GM11168 (cell line): ENCODE results near the gene RHBDD1.
"Not testable (repeated sequence)": the region's sequence is repeated elsewhere in the genome, so short reads cannot be mapped to it uniquely, and the experiment has no call there.

ENCODE experiments used
- in situ Hi-C: fragments of 300-500 bp; cut with MboI; formaldehyde crosslinking; loops from one replicate; pipeline ENCODE4 v1.12.0; 2022; ENCODE audit warnings: low sequenced_read_pairs; ENCODE audit not compliant: unreplicated experiment

Gene RHBDD1

GRCh38 chr2:226838722-226839121 is 2.9 kb downstream of the RHBDD1 start:
- in situ Hi-C loops = loop anchor here (10.0 kb wide), 1 partner anchor 136 kb away; no protein-coding TSS in a partner anchor

GRCh38 chr2:226839161-226839560 is 3.3 kb downstream of the RHBDD1 start:
- in situ Hi-C loops = loop anchor here (10.0 kb wide), 1 partner anchor 136 kb away; no protein-coding TSS in a partner anchor

GRCh38 chr2:226839951-226840350 is 4.1 kb downstream of the RHBDD1 start:
- in situ Hi-C loops = loop anchor here (10.0 kb wide), 1 partner anchor 135 kb away; no protein-coding TSS in a partner anchor

GRCh38 chr2:226843001-226843400 is 7.1 kb downstream of the RHBDD1 start:
- in situ Hi-C loops = not testable (repeated sequence)

GRCh38 chr2:226845386-226846116 is 9.7 kb downstream of the RHBDD1 start:
- in situ Hi-C loops = no loop called here

DNA sequence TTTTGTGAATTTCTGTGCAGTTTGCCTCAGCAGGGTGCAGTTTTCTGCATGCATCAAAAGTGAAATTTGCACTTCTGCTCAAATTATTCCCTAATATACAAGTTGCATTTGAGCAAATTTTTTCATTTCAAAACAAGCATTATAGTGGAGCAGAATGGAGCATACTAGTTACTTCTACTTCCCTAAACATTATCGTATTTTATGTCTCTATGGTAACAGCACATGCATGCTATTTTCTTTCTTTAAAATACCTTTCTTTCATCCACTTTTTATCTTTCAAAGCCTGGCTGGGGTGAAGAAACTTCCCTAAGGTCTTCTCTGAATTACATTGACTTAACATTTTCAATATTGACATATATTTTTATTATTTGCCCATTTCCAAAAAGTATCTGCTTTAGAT is 11.2 kb downstream of the RHBDD1 start:
- in situ Hi-C loops = no loop called here

- in situ Hi-C loops = no loop called here
These were observed 11.7 kb downstream of the RHBDD1 start for GRCh38 chr2:226847511-226847910.

- in situ Hi-C loops = no loop called here
These were observed 13.5 kb downstream of the RHBDD1 start for GRCh38 chr2:226849349-226849748.

DNA sequence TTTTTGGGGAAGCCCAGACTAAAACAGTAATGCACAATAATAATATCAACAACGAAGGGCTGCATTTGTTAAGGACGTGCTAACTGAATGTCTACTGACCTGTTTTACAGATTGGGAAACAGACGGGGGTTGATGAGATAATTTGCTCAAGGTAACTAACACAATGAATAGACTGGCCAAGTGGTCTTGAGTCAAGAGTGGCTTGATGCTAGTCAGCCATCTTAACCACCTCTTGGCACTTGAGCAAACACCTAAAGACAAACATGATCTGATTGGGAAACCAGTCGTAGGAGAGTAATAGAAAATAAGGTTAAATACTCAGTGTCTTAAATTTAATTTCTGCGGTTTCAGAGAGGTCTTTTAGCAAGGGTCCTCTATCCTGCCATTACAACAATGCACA is 14.2 kb downstream of the RHBDD1 start:
- in situ Hi-C loops = no loop called here

DNA sequence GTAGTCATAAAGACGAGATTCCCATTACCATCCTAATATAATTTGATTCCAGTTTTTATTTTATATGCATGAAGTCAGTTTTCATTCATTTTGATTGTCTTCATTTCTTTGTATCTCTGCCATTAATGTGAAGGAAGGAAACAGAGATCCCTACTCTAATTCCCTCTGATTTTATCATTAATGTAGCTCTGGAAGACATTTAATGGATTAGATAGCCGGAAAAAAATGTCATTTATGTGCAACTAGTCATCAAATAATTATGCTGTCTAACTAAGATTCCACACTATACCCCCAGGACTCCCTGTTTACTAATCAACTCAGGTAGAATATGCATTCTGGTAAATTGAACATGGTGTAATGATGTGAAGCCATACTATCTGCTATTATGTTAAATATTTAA is 19.9 kb downstream of the RHBDD1 start:
- in situ Hi-C loops = no loop called here

GRCh38 chr2:226860087-226860486 is 24.2 kb downstream of the RHBDD1 start:
- in situ Hi-C loops = no loop called here

GRCh38 chr2:226862623-226863022 is 26.8 kb downstream of the RHBDD1 start:
- in situ Hi-C loops = no loop called here

DNA sequence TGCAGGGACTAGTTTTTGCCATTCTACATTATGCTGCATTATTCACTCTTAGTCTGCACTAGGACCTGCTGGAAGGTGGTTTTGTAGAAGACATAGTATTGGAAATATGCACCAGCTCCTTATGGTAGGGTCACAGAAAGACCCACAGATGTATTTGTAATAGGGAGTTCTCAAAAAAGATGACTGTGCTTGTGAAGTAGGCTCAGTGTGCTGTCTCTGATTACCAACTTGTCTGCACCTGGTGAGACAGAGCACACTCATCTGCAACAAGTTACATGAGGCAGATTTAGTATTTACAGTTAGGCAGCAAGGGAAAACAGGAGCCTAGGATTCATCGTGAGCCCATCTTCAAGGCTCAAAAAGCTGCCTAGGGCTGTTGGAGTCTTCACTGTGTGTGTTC is 29.4 kb downstream of the RHBDD1 start:
- in situ Hi-C loops = no loop called here

DNA sequence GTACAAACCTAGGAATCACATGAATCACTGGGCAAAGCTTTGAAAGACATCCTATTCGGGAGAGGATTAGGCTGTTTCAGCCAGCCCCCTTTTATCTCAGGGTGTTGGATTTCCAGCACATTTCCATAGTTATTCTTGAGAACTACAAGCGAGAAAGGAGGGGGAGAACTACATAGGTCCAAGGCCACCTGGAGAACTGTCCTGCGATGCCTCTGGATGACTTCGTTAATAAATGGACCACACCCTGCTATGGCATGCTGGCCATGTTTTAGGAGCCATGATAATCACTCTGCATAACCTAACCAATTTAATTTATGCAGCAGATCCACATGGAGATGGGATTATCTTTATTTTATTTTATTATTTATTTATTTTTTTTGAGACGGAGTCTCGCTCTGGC is 29.9 kb downstream of the RHBDD1 start:
- in situ Hi-C loops = no loop called here

DNA sequence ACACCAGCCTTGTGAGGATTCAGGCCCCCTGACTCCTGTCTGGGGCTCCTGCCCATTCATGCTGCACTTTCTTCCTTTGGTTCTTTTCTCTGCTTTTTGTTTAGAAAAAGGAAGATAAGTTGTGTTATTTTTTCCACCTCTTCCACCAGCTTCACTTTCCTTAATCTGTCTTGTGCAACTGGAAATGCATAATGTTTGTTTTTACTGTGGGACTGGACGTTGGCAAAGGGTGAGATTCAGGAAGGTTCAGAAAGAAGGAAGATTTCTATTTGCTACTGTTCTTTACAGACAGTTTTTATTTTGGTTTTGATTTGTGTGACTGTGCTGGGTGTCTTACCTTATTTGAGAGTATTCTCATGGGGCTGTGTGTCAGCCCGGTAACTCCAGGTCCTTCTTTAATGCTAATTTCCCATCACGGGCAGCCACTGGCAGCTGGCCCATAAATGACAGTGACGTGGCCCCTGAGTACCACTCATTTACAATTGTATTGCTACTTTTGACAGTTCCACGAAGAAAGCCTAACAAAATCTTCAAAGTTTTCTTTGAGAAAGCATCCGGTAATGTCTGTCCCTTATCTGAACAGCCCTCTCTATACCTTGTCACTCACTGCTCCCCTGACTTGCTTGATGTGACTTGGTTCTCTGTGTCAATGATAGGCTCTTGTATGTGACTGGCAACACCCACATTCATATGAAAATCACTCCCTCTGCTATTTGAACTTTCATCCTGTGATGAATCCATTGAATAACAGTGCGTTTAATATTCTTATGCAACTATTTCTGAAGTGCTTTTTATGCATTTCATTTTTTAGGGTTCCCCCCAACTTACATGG is 32.7 kb downstream of the RHBDD1 start:
- in situ Hi-C loops = no loop called here

DNA sequence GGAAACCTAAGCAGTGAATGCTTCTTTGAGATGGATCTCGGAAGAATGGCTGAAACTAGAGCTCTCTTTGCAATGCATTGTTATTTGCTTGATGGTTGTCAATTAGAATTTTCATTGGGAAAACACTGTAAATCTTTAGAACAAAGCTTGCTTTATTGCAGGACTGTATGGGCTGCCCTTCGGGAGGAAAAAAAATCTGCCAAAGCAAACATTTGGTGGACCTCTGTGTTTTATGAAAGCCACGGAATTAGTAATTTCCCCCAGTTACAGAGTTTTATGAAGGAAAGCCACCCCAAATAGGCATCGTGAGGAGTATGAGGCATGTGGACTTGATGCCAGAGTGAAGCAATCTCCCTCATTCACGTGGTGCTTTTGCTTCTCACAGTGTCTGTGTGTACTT is 33.5 kb downstream of the RHBDD1 start:
- in situ Hi-C loops = no loop called here

DNA sequence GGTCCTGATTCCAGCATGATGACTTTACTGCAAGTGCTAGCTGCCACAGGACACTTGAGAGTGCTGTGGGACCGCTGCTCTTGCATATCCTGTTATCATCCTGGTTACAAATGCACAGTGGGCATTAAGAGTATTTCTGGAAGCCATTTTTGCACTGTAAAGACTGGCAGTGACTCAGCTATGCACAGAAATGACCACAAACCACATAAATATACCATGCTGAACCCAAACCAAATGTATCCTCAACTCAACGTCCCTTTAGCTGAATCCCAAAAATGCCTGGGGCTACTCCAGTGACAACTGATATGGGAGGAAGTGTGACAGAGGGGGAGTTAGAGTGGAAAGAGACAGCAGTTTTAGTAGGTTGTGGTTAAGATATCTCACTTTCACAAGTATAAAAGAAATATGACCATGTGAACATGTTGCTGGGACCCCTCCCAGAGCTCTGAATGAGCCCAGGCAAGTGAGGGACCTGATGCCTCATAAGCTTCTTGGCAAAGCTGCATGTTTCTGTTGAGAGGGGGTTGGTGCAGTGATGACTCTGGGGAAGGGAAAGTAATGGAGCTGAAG is 37.3 kb downstream of the RHBDD1 start:
- in situ Hi-C loops = no loop called here

DNA sequence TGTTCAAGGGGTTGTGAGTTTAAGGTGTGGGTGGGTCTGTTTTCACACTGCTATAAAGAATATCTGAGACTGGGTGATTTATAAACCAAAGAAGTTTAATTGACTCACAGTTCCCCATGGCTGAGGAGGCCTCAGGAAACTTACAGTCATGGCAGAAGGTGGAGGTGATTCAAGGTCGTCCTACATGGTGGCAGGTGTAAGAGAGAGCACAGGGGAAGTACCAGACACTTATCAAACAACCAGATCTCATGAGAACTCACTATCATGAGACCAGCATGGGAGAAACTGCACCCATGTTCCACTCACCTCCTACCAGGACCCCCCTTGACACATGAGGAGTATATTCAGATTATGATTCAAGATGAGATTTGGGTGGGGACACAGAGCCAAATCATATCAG is 38.0 kb downstream of the RHBDD1 start:
- in situ Hi-C loops = no loop called here

GRCh38 chr2:226874749-226875148 is 38.9 kb downstream of the RHBDD1 start:
- in situ Hi-C loops = no loop called here

- in situ Hi-C loops = no loop called here
These were observed 39.8 kb downstream of the RHBDD1 start for GRCh38 chr2:226875438-226876225.
